PC-9 (cell line): ENCODE results near the gene FCGR2B. TPM values are rescaled to one million over a fixed set of nuclear protein-coding genes. Genes with fewer than 3 reads are reported as not detected.

Experiments used
- BruUV-seq: library from RNA; stranded (reverse); fragments of 400-500 nt; replicated peaks from 2 replicates; lab custom pipeline; 2021; lab: Mats Ljungman, UMichigan
- CTCF ChIA-PET: fragments of 300-600 bp; sonication (Branson Sonifier 250); formaldehyde crosslinking; loops from one replicate; lab custom pipeline; 2022; ENCODE audit warnings: antibody characterized with exemption; lab: Charles Lee
- POLR2A ChIA-PET: fragments of 300-600 bp; sonication (Branson Sonifier 250); formaldehyde crosslinking; loops from one replicate; lab custom pipeline; 2022; ENCODE audit warnings: antibody characterized with exemption; ENCODE audit not compliant: unreplicated experiment; lab: Charles Lee
- DNase-seq, 2 experiments: peaks; one replicate each; pipeline versions ENCODE4 v3.0.0 to v3.0.0-alpha.2; 2015 to 2022; ENCODE audit warnings: mixed read lengths in 1 of 2
- H2AFZ ChIP-seq: fragments of 200-600 bp; sonication (generic); 2 replicates; pipeline ENCODE4 v1.8.1; 2017; ENCODE audit warnings: antibody characterized with exemption
- H3F3A ChIP-seq: fragments of 200-600 bp; sonication (generic); 2 replicates; pipeline ENCODE4 v1.8.1; 2017; ENCODE audit warnings: antibody characterized with exemption, mild to moderate bottlenecking, low read depth; ENCODE audit not compliant: insufficient read depth
- H3K27ac ChIP-seq: fragments of 200-600 bp; sonication (generic); 2 replicates; pipeline ENCODE4 v1.6.1; 2016; ENCODE audit warnings: mixed run types
- H3K27me3 ChIP-seq: fragments of 200-600 bp; sonication (generic); 2 replicates; pipeline ENCODE4 v1.6.1; 2016; ENCODE audit warnings: low read depth, mixed run types; ENCODE audit not compliant: insufficient read depth
- H3K36me3 ChIP-seq: fragments of 200-600 bp; sonication (generic); 2 replicates; pipeline ENCODE4 v1.6.1; 2016; ENCODE audit warnings: low read depth, mixed run types
- H3K4me1 ChIP-seq: fragments of 200-600 bp; sonication (generic); replicated peaks from 2 replicates; pipeline ENCODE4 v1.6.1; 2016; ENCODE audit warnings: mixed run types; ENCODE audit not compliant: insufficient read depth
- H3K4me2 ChIP-seq: fragments of 200-600 bp; sonication (generic); 2 replicates; pipeline ENCODE4 v1.6.1; 2017; ENCODE audit warnings: mixed run types
- H3K4me3 ChIP-seq: fragments of 200-600 bp; sonication (generic); 2 replicates; pipeline ENCODE4 v1.6.1; 2016; ENCODE audit warnings: mixed run types
- H3K79me2 ChIP-seq: fragments of 200-600 bp; sonication (generic); 2 replicates; pipeline ENCODE4 v1.6.1; 2017; ENCODE audit warnings: low read depth, mixed run types
- H3K9me2 ChIP-seq: fragments of 200-600 bp; sonication (generic); 2 replicates; pipeline ENCODE4 v1.8.1; 2017; ENCODE audit warnings: mild to moderate bottlenecking; ENCODE audit not compliant: insufficient read depth
- H3K9me3 ChIP-seq: fragments of 200-600 bp; sonication (generic); 2 replicates; pipeline ENCODE4 v1.8.1; 2016; ENCODE audit warnings: low read depth; ENCODE audit not compliant: insufficient read depth
- H4K20me1 ChIP-seq: fragments of 200-600 bp; sonication (generic); 2 replicates; pipeline ENCODE4 v1.8.1; 2017; ENCODE audit not compliant: insufficient read depth
- CTCF ChIP-seq: fragments of 200-600 bp; sonication (generic); conservative IDR thresholded peaks from 2 replicates; pipeline ENCODE4 v1.6.1; 2017; ENCODE audit warnings: mixed run types, antibody characterized with exemption, mild to moderate bottlenecking, moderate library complexity
- EZH2 ChIP-seq: fragments of 200-600 bp; sonication (generic); IDR thresholded peaks from 2 replicates; pipeline ENCODE4 v1.8.0; 2017; ENCODE audit warnings: antibody characterized with exemption, low read depth
- intact Hi-C: fragments of 100-400 bp; cut with micrococcal nuclease; formaldehyde crosslinking; loops from one replicate; pipeline ENCODE4 v1.10.0; 2022; ENCODE audit not compliant: unreplicated experiment
- total RNA-seq: library from RNA; stranded (reverse); gene quantifications from 2 replicates; pipeline ENCODE4 v1.2.3, GENCODE V29; 2021

The FCGR2B gene
- total RNA-seq, 1 experiment from 2014 or later, result not detected

DNA sequence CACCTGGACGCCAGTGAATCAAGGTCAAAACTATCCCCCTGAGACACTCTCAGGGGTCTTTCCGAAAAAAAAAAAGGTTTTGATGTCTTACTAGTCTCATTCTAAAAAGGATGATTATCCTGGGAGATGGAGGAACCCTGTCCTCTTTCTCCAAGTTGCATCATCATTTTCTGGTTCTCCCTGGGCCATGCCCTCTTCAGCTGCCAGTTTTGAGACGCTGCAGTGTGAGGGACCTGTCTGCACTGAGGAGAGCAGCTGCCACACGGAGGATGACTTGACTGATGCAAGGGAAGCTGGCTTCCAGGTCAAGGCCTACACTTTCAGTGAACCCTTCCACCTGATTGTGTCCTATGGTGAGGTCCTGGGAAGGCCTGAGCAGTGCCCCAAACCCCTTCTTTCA is 47.6 kb downstream of the FCGR2B start:
- DNase-seq, result no peak
- Histone ChIP-seq H3K27ac (no peak overlapping the region), H3K79me2 (no peaks in the 10 kb centered on the region), H2AFZ (no peak overlapping the region), H3K4me1 (0 out of 2 replicates have a peak, but pooled peaks cover 4% of the 10 kb centered on the region), H3K4me2 (no peak overlapping the region), H3K9me3 (no peaks in the 10 kb centered on the region), H3K9me2 (no peaks in the 10 kb centered on the region), H3K27me3 (no peaks in the 10 kb centered on the region), H3K4me3 (no peak overlapping the region), H3K36me3 (no peaks in the 10 kb centered on the region), H4K20me1 (no peaks in the 10 kb centered on the region), H3F3A (no peaks in the 10 kb centered on the region)
- no peak for TF ChIP-seq EZH2
- TF ChIP-seq CTCF, result no peak
- intact Hi-C loops, result no loop called here
- POLR2A ChIA-PET, result no interaction called here
- CTCF ChIA-PET, result no interaction called here
- BruUV-seq, result no TSS peak

DNA sequence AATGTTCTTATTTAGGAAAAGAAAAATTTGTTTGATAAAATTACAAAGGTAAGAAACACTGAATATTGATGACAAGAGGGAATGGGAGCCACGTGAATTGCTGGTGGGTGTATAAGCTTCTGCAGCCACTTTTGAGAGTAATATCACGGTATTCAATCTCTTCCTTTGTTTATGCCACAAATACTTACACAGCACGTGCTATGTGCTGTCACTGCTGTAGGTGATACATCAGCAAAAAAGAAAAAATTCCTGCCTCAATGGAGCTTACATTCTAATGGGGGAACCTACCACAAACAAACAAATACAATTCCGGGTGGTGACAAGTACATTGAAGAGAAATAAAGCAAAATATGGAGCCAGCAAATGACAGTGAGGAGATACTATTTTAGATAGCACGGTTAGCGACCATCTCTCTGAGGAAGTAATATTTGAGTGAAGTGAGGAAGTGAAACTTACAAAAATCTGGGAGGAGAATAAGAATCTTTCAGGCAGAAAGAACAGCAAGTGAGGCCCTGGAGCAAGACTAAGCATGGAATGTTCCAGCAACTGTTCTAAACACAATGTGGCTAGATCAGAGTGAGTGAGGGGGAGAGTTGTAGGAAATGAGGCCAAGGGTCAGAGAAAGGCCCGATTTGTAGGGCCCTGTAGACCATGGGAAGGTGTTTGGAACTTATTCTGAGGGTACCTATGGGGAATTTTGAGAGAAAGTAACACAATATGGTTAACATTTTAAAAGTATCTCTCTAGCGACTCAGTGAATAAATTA is 55.8 kb downstream of the FCGR2B start:
- peaks cover 26% of the 10 kb centered on the region for H3K4me1 ChIP-seq
- BruUV-seq, result no TSS peak
- H3F3A ChIP-seq, result no peaks in the 10 kb centered on the region
- H3K36me3 ChIP-seq, result no peaks in the 10 kb centered on the region
- ChIA-PET CTCF (no interaction called here), POLR2A (no interaction called here)
- H3K27me3 ChIP-seq, result no peaks in the 10 kb centered on the region
- no peak for DNase-seq
- no peaks in the 10 kb centered on the region for H3K9me2 ChIP-seq
- TF ChIP-seq CTCF, result no peak
- no peak for TF ChIP-seq EZH2
- H3K79me2 ChIP-seq, result no peaks in the 10 kb centered on the region
- no peak overlapping the region for H3K4me3 ChIP-seq
- intact Hi-C loops, result no loop called here
- H3K9me3 ChIP-seq, result no peaks in the 10 kb centered on the region
- H4K20me1 ChIP-seq, result no peaks in the 10 kb centered on the region
- H3K27ac ChIP-seq, result no peak overlapping the region
- H2AFZ ChIP-seq, result no peak overlapping the region
- H3K4me2 ChIP-seq, result no peak overlapping the region

DNA sequence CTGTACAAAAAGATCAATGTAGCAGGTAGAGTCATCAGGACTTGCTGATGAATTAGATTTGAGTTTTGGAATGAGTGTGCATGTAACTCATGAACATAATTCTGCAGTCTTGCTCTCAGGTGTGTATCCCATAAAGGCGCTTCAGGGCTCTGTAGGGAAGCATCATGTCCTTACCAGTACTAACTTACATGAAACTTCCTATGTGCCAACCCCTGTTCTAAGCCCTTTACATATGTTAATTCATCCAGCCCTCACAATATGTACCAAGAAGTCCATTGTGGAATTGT is 56.3 kb downstream of the FCGR2B start:
- Histone ChIP-seq H3K79me2 (no peaks in the 10 kb centered on the region), H3K27me3 (no peaks in the 10 kb centered on the region), H3K27ac (no peak overlapping the region), H3K4me2 (no peak overlapping the region), H2AFZ (no peak overlapping the region), H3K9me3 (no peaks in the 10 kb centered on the region), H3K9me2 (no peaks in the 10 kb centered on the region), H3K4me3 (no peak overlapping the region), H3F3A (no peaks in the 10 kb centered on the region), H3K4me1 (peaks cover 31% of the 10 kb centered on the region), H3K36me3 (no peaks in the 10 kb centered on the region), H4K20me1 (no peaks in the 10 kb centered on the region)
- no TSS peak for BruUV-seq
- ChIA-PET POLR2A (no interaction called here), CTCF (no interaction called here)
- no peak for DNase-seq
- intact Hi-C loops, result no loop called here
- TF ChIP-seq EZH2, result no peak
- TF ChIP-seq CTCF, result no peak
